HepG2 (cell line): ENCODE results near the gene KLF7. TPM values are rescaled to one million over a fixed set of nuclear protein-coding genes. Genes with fewer than 3 reads are reported as not detected.

ENCODE experiments used
- BRD4 ChIP-seq: sonication (generic); formaldehyde crosslinking; IDR thresholded peaks from 2 replicates; pipeline ENCODE4 v1.4.0; 2020; ENCODE audit warnings: missing genetic modification reagents
- CHD2 ChIP-seq: IDR thresholded peaks from 2 replicates; pipeline ENCODE4 v1.6.1; 2011; ENCODE audit warnings: low read depth, low read length, improper control_type of control experiment
- DPF2 ChIP-seq: sonication (generic); formaldehyde crosslinking; IDR thresholded peaks from 2 replicates; pipeline ENCODE4 v1.4.0; 2020; ENCODE audit warnings: mild to moderate bottlenecking, low read depth, missing genetic modification reagents, borderline replicate concordance
- GFI1 ChIP-seq: sonication (generic); formaldehyde crosslinking; IDR thresholded peaks from 2 replicates; pipeline ENCODE4 v1.5.0; 2020; ENCODE audit warnings: missing genetic modification reagents, mild to moderate bottlenecking, borderline replicate concordance
- IRF2 ChIP-seq: IDR thresholded peaks from 2 replicates; pipeline ENCODE4 v1.6.1; 2018; ENCODE audit warnings: missing genetic modification reagents, missing compliant biosample characterization
- MED8 ChIP-seq: sonication (generic); formaldehyde crosslinking; IDR thresholded peaks from 2 replicates; pipeline ENCODE4 v1.8.1; 2023; ENCODE audit warnings: mild to moderate bottlenecking, missing genetic modification reagents; ENCODE audit not compliant: insufficient replicate concordance
- NR2C2 ChIP-seq: sonication (generic); formaldehyde crosslinking; IDR thresholded peaks from 2 replicates; pipeline ENCODE4 v1.4.0; 2020; ENCODE audit warnings: missing genetic modification reagents, mild to moderate bottlenecking, moderate library complexity, borderline replicate concordance
- NRL ChIP-seq: sonication (generic); formaldehyde crosslinking; IDR thresholded peaks from 2 replicates; pipeline ENCODE4 v1.5.0; 2020; ENCODE audit warnings: missing genetic modification reagents, mild to moderate bottlenecking, moderate library complexity, borderline replicate concordance
- PAF1 ChIP-seq: IDR thresholded peaks from 2 replicates; pipeline ENCODE4 v1.6.1; 2016; ENCODE audit warnings: missing genetic modification reagents, missing compliant biosample characterization
- RFXANK ChIP-seq: IDR thresholded peaks from 2 replicates; pipeline ENCODE4 v1.6.1; 2016
- RNF2 ChIP-seq: fragments of 450-650 bp; conservative IDR thresholded peaks from 2 replicates; pipeline ENCODE4 v1.6.1; 2016; ENCODE audit warnings: low read depth
- SALL1 ChIP-seq: sonication (generic); formaldehyde crosslinking; IDR thresholded peaks from 2 replicates; pipeline ENCODE4 v1.8.0; 2022; ENCODE audit warnings: mild to moderate bottlenecking, missing genetic modification reagents
- SATB2 ChIP-seq: sonication (generic); formaldehyde crosslinking; IDR thresholded peaks from 2 replicates; pipeline ENCODE4 v1.5.0; 2020; ENCODE audit warnings: missing genetic modification reagents
- SOX5 ChIP-seq: IDR thresholded peaks from 2 replicates; pipeline ENCODE4 v1.6.1; 2016; ENCODE audit warnings: borderline replicate concordance
- SOX6 ChIP-seq, 2 experiments: fragments of 450-650 bp in 1 of 2; sonication (generic) in 1 of 2; formaldehyde crosslinking in 1 of 2; IDR thresholded peaks; 2 replicates each; pipeline versions ENCODE4 v1.4.0 to v1.6.1; 2017 to 2020; ENCODE audit warnings: antibody characterized with exemption in 1 of 2, mild to moderate bottlenecking in 1 of 2, missing genetic modification reagents in 1 of 2
- ZNF34 ChIP-seq: sonication (generic); formaldehyde crosslinking; IDR thresholded peaks from 2 replicates; pipeline ENCODE4 v1.4.0; 2020; ENCODE audit warnings: mild to moderate bottlenecking, missing genetic modification reagents, borderline replicate concordance
- ZNF629 ChIP-seq: sonication (generic); formaldehyde crosslinking; conservative IDR thresholded peaks from 2 replicates; pipeline ENCODE4 v1.5.0; 2020; ENCODE audit warnings: missing genetic modification reagents
- polyA plus RNA-seq, 8 experiments: library from polyadenylated mRNA; depleted of rRNA in 3 of 8; stranded (reverse) in 7 of 8; unstranded in 1 of 8; fragments of >200 nt; fragmentation: Illumina TruSeq in 4 of 8; extraction: Trizol in 4 of 8; gene quantifications; 2 replicates each; pipeline versions ENCODE4 v1.2.1 to v1.2.3, GENCODE V29; 2011 to 2016; ENCODE audit warnings: low read depth in 4 of 8, missing spikeins in 1 of 8, mixed read lengths in 1 of 8; ENCODE audit not compliant: insufficient read depth in 1 of 8
- total RNA-seq, 5 experiments: library from RNA; depleted of rRNA; stranded (reverse); fragments of >200 nt; fragmentation: Illumina TruSeq; extraction: Trizol; gene quantifications; 2 replicates each; pipeline ENCODE4 v1.2.3, GENCODE V29; 2016; ENCODE audit warnings: low read depth in 1 of 5
- TF ChIP-seq, protein P1 (sequence below): sonication (generic); formaldehyde crosslinking; IDR thresholded peaks from 2 replicates; pipeline ENCODE4 v1.8.0; 2022; ENCODE audit warnings: mild to moderate bottlenecking, missing genetic modification reagents, moderate library complexity
- TF ChIP-seq, protein P2 (sequence below): sonication (generic); formaldehyde crosslinking; IDR thresholded peaks from 2 replicates; pipeline ENCODE4 v1.4.0; 2020; ENCODE audit warnings: mild to moderate bottlenecking, missing genetic modification reagents, borderline replicate concordance
- TF ChIP-seq, protein P3 (sequence below): IDR thresholded peaks from 2 replicates; pipeline ENCODE4 v1.6.1; 2016; ENCODE audit warnings: low read depth, borderline replicate concordance
- TF ChIP-seq, protein P4 (sequence below): sonication (generic); formaldehyde crosslinking; IDR thresholded peaks from 2 replicates; pipeline ENCODE4 v1.5.1; 2020; ENCODE audit warnings: mild to moderate bottlenecking, missing genetic modification reagents, borderline replicate concordance
- TF ChIP-seq, protein P5 (sequence below): sonication (generic); formaldehyde crosslinking; IDR thresholded peaks from 2 replicates; pipeline ENCODE4 v1.4.0; 2020; ENCODE audit warnings: missing genetic modification reagents

KLF7 gene
- total and polyA plus RNA-seq, 2 of the 13 experiments (the other 11 are each of a cell fraction or from before 2014, with no cell fraction given) = 2.6 to 5.4 TPM

DNA sequence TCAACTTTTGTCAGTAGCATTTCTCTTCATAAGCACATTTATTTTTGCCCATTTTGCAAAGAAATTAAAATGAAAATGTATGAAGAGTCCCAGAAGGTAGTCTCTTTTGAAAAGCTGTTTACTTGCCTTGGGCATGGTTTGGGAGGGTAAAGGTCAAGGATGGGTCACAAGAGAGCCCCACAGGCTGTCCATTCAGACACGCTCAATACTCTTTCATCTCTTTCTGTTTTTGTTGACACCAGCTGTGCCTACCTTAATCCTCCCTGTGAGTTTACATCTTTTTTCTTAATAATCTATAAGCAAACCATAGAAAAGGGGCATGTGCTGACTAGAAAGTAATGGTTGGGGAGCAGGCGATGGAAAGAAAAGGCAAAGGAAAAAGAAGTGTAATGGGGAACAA lies 49.6 kb upstream of the KLF7 start (continued):
- TF ChIP-seq, protein P1, sequence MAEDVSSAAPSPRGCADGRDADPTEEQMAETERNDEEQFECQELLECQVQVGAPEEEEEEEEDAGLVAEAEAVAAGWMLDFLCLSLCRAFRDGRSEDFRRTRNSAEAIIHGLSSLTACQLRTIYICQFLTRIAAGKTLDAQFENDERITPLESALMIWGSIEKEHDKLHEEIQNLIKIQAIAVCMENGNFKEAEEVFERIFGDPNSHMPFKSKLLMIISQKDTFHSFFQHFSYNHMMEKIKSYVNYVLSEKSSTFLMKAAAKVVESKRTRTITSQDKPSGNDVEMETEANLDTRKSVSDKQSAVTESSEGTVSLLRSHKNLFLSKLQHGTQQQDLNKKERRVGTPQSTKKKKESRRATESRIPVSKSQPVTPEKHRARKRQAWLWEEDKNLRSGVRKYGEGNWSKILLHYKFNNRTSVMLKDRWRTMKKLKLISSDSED (CRISPR knock-in tag) = no peak
- TF ChIP-seq NRL (CRISPR knock-in tag) (no peak), ZNF629 (CRISPR knock-in tag) (no peak), MED8 (CRISPR knock-in tag) (no peak), IRF2 (CRISPR knock-in tag) (no peak), RNF2 (no peak), SATB2 (CRISPR knock-in tag) (no peak), SOX5 (CRISPR knock-in tag) (no peak), NR2C2 (CRISPR knock-in tag) (peak; percentile 21; the same call in 1 of the 2 replicates), SALL1 (peak; percentile 60; the same call in 1 of the 2 replicates), CHD2 (no peak), PAF1 (CRISPR knock-in tag) (no peak), ZNF34 (CRISPR knock-in tag) (no peak), GFI1 (CRISPR knock-in tag) (no peak), DPF2 (CRISPR knock-in tag) (no peak), BRD4 (CRISPR knock-in tag) (no peak), RFXANK (no peak), SOX6 (IDR thresholded peaks at IDR 0.05) (no peak), SOX6 (CRISPR knock-in tag; IDR thresholded peaks at IDR 0.05) (peak; percentile 58)
- TF ChIP-seq, protein P2, sequence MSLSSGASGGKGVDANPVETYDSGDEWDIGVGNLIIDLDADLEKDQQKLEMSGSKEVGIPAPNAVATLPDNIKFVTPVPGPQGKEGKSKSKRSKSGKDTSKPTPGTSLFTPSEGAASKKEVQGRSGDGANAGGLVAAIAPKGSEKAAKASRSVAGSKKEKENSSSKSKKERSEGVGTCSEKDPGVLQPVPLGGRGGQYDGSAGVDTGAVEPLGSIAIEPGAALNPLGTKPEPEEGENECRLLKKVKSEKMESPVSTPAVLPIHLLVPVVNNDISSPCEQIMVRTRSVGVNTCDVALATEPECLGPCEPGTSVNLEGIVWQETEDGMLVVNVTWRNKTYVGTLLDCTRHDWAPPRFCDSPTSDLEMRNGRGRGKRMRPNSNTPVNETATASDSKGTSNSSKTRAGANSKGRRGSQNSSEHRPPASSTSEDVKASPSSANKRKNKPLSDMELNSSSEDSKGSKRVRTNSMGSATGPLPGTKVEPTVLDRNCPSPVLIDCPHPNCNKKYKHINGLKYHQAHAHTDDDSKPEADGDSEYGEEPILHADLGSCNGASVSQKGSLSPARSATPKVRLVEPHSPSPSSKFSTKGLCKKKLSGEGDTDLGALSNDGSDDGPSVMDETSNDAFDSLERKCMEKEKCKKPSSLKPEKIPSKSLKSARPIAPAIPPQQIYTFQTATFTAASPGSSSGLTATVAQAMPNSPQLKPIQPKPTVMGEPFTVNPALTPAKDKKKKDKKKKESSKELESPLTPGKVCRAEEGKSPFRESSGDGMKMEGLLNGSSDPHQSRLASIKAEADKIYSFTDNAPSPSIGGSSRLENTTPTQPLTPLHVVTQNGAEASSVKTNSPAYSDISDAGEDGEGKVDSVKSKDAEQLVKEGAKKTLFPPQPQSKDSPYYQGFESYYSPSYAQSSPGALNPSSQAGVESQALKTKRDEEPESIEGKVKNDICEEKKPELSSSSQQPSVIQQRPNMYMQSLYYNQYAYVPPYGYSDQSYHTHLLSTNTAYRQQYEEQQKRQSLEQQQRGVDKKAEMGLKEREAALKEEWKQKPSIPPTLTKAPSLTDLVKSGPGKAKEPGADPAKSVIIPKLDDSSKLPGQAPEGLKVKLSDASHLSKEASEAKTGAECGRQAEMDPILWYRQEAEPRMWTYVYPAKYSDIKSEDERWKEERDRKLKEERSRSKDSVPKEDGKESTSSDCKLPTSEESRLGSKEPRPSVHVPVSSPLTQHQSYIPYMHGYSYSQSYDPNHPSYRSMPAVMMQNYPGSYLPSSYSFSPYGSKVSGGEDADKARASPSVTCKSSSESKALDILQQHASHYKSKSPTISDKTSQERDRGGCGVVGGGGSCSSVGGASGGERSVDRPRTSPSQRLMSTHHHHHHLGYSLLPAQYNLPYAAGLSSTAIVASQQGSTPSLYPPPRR (CRISPR knock-in tag) = no peak
- TF ChIP-seq, protein P3, sequence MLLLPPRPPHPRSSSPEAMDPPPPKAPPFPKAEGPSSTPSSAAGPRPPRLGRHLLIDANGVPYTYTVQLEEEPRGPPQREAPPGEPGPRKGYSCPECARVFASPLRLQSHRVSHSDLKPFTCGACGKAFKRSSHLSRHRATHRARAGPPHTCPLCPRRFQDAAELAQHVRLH (CRISPR knock-in tag) = no peak
- TF ChIP-seq, protein P4, sequence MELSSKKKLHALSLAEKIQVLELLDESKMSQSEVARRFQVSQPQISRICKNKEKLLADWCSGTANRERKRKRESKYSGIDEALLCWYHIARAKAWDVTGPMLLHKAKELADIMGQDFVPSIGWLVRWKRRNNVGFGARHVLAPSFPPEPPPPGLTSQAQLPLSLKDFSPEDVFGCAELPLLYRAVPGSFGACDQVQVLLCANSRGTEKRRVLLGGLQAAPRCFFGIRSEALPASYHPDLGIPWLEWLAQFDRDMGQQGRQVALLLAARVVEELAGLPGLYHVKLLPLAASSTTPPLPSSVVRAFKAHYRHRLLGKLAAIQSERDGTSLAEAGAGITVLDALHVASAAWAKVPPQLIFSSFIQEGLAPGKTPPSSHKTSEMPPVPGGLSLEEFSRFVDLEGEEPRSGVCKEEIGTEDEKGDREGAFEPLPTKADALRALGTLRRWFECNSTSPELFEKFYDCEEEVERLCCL = no peak
- TF ChIP-seq, protein P5, sequence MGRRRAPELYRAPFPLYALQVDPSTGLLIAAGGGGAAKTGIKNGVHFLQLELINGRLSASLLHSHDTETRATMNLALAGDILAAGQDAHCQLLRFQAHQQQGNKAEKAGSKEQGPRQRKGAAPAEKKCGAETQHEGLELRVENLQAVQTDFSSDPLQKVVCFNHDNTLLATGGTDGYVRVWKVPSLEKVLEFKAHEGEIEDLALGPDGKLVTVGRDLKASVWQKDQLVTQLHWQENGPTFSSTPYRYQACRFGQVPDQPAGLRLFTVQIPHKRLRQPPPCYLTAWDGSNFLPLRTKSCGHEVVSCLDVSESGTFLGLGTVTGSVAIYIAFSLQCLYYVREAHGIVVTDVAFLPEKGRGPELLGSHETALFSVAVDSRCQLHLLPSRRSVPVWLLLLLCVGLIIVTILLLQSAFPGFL (CRISPR knock-in tag) = no peak
